ENCODE data around the gene GLDN. TPM values are rescaled to one million over a fixed set of nuclear protein-coding genes. Genes with fewer than 3 reads are reported as not detected.

GLDN gene
- total RNA-seq, 1 donor from 2014 or later: not detected

GRCh38 chr15:51377038-51377786, 35.8 kb downstream of the GLDN start:
- Mint-ChIP-seq H3K36me3 (ENCODE audit: unreplicated experiment) (no peaks in the 10 kb centered on the region), H3K27ac (ENCODE audit: unreplicated experiment) (no peak overlapping the region), H3K9me3 (ENCODE audit: unreplicated experiment) (no peaks in the 10 kb centered on the region), H3K4me3 (ENCODE audit: unreplicated experiment) (no peak overlapping the region), H3K4me1 (ENCODE audit: unreplicated experiment) (peaks cover 4% of the 10 kb centered on the region), H3K27me3 (ENCODE audit: unreplicated experiment) (peaks cover 5% of the 10 kb centered on the region)
- no peak for TF ChIP-seq CTCF (IDR thresholded peaks at IDR 0.05)
- DNase-seq (ENCODE audit: extremely low spot score, unreplicated experiment): no peak

- TF ChIP-seq CTCF (IDR thresholded peaks at IDR 0.05): no peak
- Mint-ChIP-seq H3K27me3 (ENCODE audit: unreplicated experiment) (peaks cover 11% of the 10 kb centered on the region), H3K4me3 (ENCODE audit: unreplicated experiment) (no peak overlapping the region), H3K9me3 (ENCODE audit: unreplicated experiment) (no peaks in the 10 kb centered on the region), H3K27ac (ENCODE audit: unreplicated experiment) (no peak overlapping the region), H3K4me1 (ENCODE audit: unreplicated experiment) (peaks cover 4% of the 10 kb centered on the region), H3K36me3 (ENCODE audit: unreplicated experiment) (no peaks in the 10 kb centered on the region)
- DNase-seq (ENCODE audit: extremely low spot score, unreplicated experiment): no peak
Measured at GRCh38 chr15:51378406-51378805, 37.0 kb downstream of the GLDN start.

GRCh38 chr15:51379390-51379789, 37.9 kb downstream of the GLDN start:
- H3K4me1 Mint-ChIP-seq (ENCODE audit: unreplicated experiment): peaks cover 4% of the 10 kb centered on the region
- no peaks in the 10 kb centered on the region for H3K9me3 Mint-ChIP-seq (ENCODE audit: unreplicated experiment)
- peaks cover 18% of the 10 kb centered on the region for H3K27me3 Mint-ChIP-seq (ENCODE audit: unreplicated experiment)
- no peaks in the 10 kb centered on the region for H3K36me3 Mint-ChIP-seq (ENCODE audit: unreplicated experiment)
- no peak for TF ChIP-seq CTCF (IDR thresholded peaks at IDR 0.05)
- DNase-seq (ENCODE audit: extremely low spot score, unreplicated experiment): no peak
- no peak overlapping the region for H3K27ac Mint-ChIP-seq (ENCODE audit: unreplicated experiment)
- H3K4me3 Mint-ChIP-seq (ENCODE audit: unreplicated experiment): no peak overlapping the region

GRCh38 chr15:51380999-51381806, 39.7 kb downstream of the GLDN start:
- peaks cover 4% of the 10 kb centered on the region for H3K4me1 Mint-ChIP-seq (ENCODE audit: unreplicated experiment)
- H3K4me3 Mint-ChIP-seq (ENCODE audit: unreplicated experiment): no peak overlapping the region
- H3K27me3 Mint-ChIP-seq (ENCODE audit: unreplicated experiment): peaks cover 23% of the 10 kb centered on the region
- H3K9me3 Mint-ChIP-seq (ENCODE audit: unreplicated experiment): no peaks in the 10 kb centered on the region
- peak; percentile 90 for TF ChIP-seq CTCF (IDR thresholded peaks at IDR 0.05)
- H3K36me3 Mint-ChIP-seq (ENCODE audit: unreplicated experiment): no peaks in the 10 kb centered on the region
- no peak overlapping the region for H3K27ac Mint-ChIP-seq (ENCODE audit: unreplicated experiment)
- DNase-seq (ENCODE audit: extremely low spot score, unreplicated experiment): no peak

- H3K4me1 Mint-ChIP-seq (ENCODE audit: unreplicated experiment): peaks cover 4% of the 10 kb centered on the region
- no peak overlapping the region for H3K4me3 Mint-ChIP-seq (ENCODE audit: unreplicated experiment)
- TF ChIP-seq CTCF (IDR thresholded peaks at IDR 0.05): peak; percentile 64
- no peak for DNase-seq (ENCODE audit: extremely low spot score, unreplicated experiment)
- H3K9me3 Mint-ChIP-seq (ENCODE audit: unreplicated experiment): no peaks in the 10 kb centered on the region
- H3K27ac Mint-ChIP-seq (ENCODE audit: unreplicated experiment): no peak overlapping the region
- H3K27me3 Mint-ChIP-seq (ENCODE audit: unreplicated experiment): peaks cover 23% of the 10 kb centered on the region
- no peaks in the 10 kb centered on the region for H3K36me3 Mint-ChIP-seq (ENCODE audit: unreplicated experiment)
Measured at GRCh38 chr15:51382787-51383186, 41.3 kb downstream of the GLDN start.

All from osteocyte (in vitro differentiated cells).